Gastrocnemius medialis (tissue), 4 donors: ENCODE measurements around the gene SCTR.

Experiments
- CTCF ChIP-seq, 5 experiments: fragments of 450-650 bp in 3 of 5; fragments of 200-600 bp in 2 of 5; sonication (generic) in 2 of 5; IDR thresholded peaks in 4 of 5; conservative IDR thresholded peaks in 1 of 5; 1 replicate in 4 of 5; 2 replicates in 1 of 5; pipeline ENCODE4 v1.5.1; 2016 to 2019; ENCODE audit warnings: antibody characterized with exemption in 5 of 5, mild to moderate bottlenecking in 3 of 5, moderate library complexity in 3 of 5
- POLR2A ChIP-seq, 2 donors: fragments of 450-650 bp; IDR thresholded peaks; one replicate each; pipeline ENCODE4 v1.6.1; 2017; ENCODE audit warnings: antibody characterized with exemption in 2 of 2, mild to moderate bottlenecking in 2 of 2, moderate library complexity in 2 of 2

GRCh38 chr2:119511989-119512388 is 12.3 kb downstream of the SCTR start:
- TF ChIP-seq CTCF (IDR thresholded peaks at IDR 0.05 in 4 of 5, conservative IDR thresholded peaks at IDR 0.05 in 1 of 5): no peak
- TF ChIP-seq POLR2A (IDR thresholded peaks at IDR 0.05): no peak
